HUDEP-2 (cell line): ENCODE measurements around the gene OR7A17.
A peak's percentile ranks its signal among the peaks of the same experiment; 100 is the strongest.

Experiments
- DNase-seq, 76 experiments: peaks; one replicate each; lab custom pipeline; 2025; ENCODE audit not compliant: unreplicated experiment in 76 of 76; lab: John Stamatoyannopoulos, UW

OR7A17 gene

DNA sequence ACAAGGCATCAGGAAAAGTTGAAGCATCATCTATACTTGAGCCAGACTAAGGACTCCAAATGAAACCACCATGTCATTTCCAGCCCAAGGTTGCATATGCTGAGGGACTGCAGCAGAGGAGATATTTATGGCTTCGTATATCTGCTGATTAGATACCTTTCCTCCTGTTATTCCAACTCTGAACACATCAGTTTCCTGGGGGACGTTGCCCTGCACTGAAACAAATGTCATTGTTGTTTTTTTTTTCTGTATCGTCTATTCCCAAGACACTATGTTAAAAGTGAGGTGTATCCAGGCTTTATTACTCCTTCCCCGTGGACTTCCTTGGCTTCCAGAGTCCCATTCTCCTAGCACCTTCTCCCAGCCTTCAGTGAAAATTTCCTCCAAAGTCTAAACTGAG is at the start of gene OR7A17:
Gene OR7A17, minus strand, starts transcription at position 101 of the 400 bp plus-strand sequence. CDS start 4,777 bp downstream, outside the sequence.
- DNase-seq, result no peak

DNA sequence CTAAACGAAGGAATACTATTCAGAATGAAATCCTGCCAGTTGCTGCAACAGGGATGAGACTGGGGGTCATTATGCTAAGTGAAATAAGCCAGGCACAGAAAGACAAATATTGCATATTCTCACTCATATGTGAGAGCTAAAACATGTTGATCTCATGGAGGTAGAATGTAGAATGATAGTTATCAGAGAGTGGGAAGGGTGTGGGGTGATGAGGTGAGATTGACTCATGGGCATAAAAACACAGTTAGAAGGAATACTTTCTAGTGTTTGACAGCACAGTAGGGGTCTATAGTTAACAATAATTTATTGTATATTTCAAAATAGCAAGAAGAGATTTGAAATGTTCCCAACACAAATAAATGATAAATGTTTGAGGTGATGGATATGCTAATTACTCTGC is 47.6 kb upstream of the OR7A17 start:
- DNase-seq, result no peak

DNA sequence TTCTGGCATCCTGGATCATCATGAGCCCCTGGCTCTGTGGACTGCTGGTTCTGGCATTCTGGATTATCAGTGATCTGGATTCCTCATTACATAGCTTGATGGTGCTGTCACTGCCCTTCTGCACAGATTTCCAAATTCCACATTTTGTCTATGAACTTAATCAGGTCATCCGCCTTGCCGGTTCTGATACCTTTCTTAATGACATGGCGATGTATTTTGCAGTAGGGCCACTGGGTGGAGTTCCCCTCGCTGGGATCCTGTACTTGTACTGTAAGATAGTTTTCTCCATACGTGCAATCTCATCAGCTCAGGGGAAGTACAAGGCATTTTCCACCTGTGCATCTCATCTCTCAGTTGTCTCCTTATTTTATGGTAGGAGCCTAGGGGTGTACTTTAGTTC is 30.9 kb upstream of the OR7A17 start:
- no peak for DNase-seq

DNA sequence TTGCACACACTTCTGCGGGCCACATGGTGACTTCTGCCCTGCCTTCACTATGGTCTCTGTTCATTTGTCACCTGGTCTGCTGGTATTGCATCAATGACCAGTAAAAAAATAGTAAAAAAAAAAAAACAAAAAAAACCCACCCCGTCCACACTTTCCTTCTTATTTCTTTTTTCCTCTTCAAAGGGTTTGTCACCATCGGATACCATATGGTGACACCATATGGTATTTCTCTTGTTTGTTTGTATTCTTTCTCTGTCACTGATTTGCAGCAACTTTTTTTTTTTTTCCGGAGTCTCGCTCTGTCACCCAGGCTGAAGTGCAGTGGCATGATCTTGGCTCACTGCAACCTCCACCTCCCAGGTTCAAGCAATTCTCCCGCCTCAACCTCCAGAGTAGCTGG is 29.2 kb upstream of the OR7A17 start:
- no peak for DNase-seq

DNA sequence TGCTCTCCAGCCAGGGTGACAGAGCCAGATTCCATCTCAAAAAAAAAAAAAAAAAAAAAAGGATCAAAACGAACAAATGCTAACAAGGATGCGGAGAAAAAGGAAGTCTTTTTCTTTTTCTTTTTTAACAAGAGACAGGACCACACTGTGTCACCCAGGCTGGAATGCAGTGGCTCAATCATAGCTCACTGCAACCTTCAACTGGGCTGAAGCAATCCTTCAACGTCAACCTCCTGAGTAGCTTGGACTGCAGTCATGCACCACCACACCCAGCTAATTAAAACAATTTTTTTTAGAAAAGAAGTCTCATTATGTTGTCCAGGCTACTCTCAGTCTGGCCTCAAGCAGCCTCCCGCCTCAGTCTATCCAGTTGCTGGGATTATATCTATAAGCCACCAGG is 20.8 kb upstream of the OR7A17 start:
- no peak for DNase-seq

DNA sequence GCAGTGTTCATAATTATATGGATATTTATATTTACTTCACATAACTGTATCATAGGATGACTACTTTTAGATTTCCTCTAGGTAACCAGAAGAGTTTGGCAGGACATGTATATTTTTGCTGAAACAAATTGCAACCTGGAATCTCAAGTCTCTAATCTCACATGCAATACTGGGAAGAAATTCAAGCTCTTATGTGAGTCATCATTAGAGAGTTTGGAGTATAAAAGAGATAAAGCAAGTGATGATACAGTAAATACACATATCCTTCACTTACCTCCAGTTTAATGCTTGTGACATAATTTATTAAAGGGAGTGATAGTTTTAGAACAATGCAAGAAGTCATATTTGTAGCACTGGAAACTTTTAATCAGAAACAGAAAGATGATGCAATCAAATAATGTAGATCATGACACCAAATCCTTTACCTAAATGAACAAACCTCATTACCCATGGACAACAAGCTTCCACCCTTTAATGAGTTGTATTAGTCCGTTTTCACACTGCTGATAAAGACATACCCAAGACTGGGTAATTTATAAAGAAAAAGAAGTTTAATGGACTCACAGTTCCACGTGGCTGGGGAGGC is 15.8 kb upstream of the OR7A17 start:
- no peak for DNase-seq

DNA sequence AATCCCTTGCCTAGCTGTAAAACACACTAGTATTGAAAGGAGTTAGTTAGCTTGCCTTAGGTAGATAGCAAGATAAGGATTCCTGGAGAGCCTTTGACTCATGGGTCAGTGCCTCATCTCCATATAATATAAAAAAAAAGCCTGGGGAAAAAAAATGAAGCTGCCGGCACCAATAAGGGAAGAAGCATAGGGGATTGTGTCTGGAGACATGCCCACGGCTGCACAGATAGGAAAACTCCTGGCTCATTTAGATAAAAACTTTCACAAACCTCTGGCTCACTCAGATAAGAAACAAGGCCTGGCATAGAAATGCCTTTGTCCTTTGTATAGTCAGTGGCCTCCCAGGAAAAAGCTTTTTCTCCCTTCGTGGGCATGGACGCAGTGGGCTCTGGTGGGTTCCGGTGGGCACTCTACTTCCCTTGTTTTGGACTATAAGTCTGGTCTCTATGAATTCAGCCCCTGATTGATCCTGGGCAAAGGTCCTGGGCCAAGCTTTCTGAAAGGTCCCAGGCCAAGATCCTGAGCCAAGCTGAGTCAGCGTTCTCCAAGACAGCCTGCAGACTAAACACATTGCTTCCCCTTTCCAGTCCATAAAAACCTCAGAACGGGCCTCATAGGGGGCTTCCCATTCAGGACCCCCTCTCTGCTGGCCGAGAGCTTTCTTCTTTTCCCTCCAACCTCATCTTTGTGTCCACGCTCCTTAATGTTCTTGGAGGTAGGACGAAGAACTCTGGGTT is 4.9 kb upstream of the OR7A17 start:
- peak in 73 of 76 experiments; percentile 43 to 94 (median 76) for DNase-seq

DNA sequence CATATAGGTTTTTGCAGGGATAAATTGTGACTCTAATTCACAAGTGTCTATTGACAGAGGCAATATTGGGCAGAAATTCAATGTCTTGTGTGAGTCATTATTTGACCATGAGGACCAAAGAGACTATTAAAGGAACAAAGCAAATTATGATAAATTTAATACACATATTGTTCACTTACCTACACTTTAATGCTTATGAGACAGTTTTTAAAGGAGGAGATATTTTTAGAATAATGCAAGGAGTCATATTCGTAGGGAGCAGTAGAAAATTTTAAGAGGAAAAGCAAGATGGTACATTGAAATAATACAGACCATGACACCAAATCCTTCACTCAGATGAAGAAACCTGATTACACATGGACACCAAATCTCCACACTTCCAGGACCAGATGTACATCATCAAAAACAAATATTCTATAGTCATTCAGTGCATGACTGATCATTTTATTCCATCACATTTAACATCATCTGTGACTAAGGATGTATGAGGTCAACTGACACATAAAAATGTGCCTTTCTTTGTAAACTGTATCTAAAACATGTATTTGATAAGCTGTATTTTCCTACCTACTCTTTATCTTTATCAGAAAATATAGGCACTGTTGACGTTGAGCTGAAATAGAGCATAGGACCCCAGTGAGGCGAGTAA is 4.2 kb upstream of the OR7A17 start:
- DNase-seq, result peak in 14 of 76 experiments; percentile 25 to 72 (median 50)

DNA sequence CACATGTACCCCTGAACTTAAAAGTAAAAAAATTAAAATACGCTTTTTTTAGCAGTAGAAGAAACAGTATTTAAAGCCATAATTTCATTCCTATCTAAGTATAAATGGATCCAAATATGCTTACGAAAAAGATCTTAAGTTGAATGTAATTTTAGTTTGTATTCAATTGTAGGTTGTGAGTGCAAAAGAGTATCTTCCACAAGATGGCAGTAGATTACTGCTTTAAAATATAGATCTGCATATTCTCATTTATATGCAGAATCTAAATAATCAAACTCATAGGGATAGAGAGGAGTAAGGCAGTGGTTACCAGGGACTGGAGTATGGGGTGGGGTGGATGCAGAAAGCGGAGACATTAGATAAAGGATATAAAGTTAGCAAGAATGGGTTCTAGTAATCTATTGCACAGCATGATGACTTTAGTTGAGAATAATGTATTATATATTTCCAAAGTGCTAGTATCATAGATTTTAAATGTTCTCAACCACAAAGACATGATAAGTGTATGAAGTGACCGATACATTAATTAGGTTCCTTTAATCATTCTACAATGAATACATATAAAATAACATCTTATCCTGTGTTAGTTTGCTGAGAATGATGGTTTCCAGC is 14.2 kb downstream of the OR7A17 start:
- DNase-seq, result peak in 15 of 76 experiments; percentile 3 to 60 (median 16)

DNA sequence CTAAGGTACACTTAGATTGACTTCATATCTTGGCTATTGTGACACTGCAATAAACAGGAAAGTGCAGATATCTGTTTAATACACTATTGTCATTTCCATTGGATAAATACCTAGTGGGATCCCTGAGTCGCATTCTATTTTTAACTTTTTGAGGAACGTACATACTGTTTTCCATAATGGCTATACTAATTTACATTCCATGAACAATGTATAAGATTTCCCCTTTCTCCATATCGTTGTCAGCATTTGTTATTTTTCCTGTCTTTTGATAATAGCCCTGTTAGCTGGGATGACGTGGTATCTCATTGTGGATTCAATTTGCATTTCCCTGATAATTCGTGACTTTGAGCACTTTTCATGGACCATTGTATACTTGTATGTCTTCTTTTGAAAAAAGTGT is 17.4 kb downstream of the OR7A17 start:
- no peak for DNase-seq

DNA sequence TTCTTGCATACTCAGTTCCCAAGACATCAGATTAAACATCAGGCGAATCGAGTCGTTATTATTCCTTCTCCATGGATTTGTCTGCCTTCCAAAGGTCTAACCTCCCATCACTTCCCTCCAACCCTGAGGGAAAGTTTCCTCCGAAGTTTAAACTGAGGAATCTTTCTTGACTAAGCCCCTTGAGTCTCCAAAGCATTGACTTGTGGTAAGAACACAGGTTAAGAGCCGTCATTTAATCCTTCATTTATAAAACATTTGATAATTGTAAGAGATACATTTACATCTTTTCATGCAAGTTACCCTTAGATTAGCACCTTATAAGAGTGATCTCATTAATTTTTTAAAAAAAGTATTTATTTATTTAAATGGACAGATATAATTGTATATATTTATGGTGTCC is 37.1 kb downstream of the OR7A17 start, which contains the start of gene OR7A10:
Gene OR7A10, minus strand, starts transcription at position 101 of the 400 bp plus-strand sequence. CDS start 7,045 bp downstream, outside the sequence.
- no peak for DNase-seq

DNA sequence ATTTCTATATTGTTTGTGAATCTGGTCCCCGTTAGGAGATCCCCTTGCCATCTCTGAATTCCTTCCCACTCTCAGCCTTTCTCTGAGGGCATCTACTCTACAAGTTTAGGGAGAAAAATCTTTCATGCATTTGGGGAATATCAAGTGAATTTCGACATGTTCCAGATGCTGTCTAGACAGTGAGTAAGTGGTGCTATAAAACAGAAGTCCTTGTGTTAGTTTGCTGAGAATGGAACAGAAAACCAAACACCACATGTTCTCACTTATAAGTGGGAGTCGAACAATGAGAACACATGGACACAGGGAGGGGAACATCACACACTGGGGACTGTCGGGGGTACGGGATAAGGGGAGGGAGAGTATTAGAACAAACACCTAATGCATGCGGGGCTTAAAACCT is 42.4 kb downstream of the OR7A17 start:
- DNase-seq, result no peak

DNA sequence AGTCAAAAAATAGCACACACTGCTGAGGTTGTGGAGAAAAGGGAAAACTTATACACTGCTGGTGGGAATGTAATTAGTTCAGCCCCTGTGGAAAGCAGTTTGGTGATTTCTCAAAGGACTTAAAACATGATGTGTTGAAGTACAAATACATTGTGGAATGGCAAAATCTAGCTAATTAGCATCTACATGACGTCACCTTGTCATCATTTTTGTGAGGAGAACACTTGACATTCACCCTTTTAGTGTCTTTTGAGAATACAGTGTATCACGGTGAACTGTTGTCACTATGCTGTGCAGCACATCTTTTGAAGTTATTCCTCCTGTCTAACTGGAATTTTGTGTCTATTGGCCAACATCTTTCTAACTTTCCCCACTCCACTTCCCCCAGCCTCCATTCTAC is 42.8 kb downstream of the OR7A17 start:
- no peak for DNase-seq

DNA sequence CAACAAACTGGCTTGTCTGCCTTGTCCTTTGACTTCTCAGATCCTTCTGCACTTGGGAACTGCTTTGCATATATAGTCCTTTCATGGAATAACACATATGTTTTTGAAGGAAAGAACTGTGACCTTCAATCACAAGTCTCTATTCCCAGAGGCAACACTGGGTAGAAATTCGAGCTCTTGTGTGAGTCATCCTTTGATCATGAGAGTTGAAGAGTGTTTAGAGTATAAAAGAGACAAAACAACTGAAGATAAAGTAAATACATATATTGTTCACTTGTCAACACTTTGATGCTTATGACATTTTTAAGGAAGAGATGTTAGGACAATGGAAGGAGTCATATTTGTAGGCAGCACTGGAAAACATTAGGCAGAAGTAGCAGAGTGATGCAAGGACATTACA is 45.7 kb downstream of the OR7A17 start:
- no peak for DNase-seq

DNA sequence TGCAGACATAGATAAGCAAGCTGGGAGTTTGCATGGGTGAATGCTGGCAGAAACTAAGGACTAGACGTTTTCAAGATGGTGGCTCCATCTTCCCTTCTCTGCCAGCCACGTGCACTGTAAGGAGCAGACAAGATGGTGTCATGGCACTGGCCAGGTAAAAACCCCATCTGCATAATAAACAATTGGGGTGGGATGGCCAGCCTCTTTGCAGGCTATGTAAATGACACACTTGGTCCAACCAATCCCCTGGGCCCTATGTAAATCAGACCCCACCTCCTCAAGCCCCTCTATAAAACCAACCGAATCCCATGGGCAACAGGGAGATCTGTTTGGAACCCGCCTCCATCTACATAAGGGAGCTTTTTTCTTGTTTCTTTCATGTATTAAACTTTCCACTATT is 48.5 kb downstream of the OR7A17 start:
- no peak for DNase-seq

DNA sequence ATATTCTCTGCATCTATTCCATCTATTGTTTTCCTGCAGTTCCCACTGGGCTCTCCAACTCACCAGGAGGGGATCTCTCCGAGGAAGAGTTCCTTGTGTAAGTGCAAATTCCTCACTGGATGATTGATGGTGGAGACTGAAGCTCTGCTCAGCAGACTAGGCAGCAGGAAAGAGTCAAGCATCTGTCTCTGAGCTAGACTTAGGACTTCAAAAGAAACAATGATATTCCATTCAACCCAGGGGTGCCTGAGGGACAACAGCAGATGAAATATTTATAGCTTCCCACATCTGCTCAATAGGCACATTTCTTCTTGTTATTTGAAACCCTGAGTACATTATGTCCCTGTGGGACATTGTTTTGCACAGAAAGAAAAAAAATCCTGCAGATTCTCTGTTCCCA is 50.9 kb downstream of the OR7A17 start, which contains the start of the genes OR7A5 and OR7C1:
Gene OR7A5, minus strand, starts transcription at position 175 of the 400 bp plus-strand sequence. CDS start 6,944 bp downstream, outside the sequence.
Gene OR7C1, minus strand, starts transcription at position 175 of the 400 bp plus-strand sequence. CDS start 35,049 bp downstream, outside the sequence.
- no peak for DNase-seq

DNA sequence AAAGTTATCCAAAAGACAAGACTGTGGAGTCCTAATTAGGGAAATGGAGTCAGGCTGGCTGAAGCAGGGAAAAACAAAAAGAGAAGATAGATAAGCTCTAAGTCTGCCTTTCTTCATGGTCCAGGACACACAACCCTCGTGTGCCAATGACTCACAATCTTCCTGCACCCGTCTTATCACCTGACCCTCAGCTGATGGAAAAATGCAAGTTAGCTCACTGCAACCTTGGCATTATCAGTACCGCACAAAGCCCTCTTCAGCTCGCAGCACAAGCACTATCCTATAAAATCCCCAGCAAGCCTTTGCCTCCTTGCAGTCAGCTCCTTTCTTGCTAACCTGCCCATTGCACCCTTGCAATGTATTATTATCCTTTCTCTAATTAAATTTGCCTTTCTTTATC is 55.2 kb downstream of the OR7A17 start:
- peak in 73 of 76 experiments; percentile 49 to 96 (median 83) for DNase-seq
